ENCODE results near the gene ALPK1.

DNA sequence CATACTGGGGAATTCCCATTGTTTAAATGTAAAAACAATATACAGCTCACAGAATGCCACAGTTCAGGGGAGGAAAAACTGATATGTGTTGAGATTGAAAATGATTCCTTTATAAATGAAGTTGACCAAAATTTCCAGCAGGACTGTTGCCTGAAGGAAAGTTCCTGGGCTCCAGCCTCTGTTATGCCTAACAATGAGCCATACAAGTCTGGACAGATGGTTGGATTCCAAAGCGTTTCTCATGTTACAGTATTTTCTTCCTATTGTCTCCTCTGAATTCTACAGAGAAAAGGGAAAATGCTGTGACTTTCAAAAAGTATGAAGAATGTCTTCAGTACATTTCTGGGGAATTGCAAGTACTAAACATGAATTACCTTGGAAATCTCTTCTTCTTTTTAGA lies 73.3 kb downstream of the ALPK1 start:
- TF ChIP-seq, protein P1, sequence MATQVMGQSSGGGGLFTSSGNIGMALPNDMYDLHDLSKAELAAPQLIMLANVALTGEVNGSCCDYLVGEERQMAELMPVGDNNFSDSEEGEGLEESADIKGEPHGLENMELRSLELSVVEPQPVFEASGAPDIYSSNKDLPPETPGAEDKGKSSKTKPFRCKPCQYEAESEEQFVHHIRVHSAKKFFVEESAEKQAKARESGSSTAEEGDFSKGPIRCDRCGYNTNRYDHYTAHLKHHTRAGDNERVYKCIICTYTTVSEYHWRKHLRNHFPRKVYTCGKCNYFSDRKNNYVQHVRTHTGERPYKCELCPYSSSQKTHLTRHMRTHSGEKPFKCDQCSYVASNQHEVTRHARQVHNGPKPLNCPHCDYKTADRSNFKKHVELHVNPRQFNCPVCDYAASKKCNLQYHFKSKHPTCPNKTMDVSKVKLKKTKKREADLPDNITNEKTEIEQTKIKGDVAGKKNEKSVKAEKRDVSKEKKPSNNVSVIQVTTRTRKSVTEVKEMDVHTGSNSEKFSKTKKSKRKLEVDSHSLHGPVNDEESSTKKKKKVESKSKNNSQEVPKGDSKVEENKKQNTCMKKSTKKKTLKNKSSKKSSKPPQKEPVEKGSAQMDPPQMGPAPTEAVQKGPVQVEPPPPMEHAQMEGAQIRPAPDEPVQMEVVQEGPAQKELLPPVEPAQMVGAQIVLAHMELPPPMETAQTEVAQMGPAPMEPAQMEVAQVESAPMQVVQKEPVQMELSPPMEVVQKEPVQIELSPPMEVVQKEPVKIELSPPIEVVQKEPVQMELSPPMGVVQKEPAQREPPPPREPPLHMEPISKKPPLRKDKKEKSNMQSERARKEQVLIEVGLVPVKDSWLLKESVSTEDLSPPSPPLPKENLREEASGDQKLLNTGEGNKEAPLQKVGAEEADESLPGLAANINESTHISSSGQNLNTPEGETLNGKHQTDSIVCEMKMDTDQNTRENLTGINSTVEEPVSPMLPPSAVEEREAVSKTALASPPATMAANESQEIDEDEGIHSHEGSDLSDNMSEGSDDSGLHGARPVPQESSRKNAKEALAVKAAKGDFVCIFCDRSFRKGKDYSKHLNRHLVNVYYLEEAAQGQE (IDR thresholded peaks at IDR 0.05; ENCODE audit: insufficient read depth in 1 of 2, low read depth in 2 of 2, low read length in 2 of 2) = no peak
- TF ChIP-seq POLR2AphosphoS5 (IDR thresholded peaks at IDR 0.05; ENCODE audit: low read depth, low read length) = no peak
- no peak for TF ChIP-seq SIN3A (IDR thresholded peaks at IDR 0.05; ENCODE audit: borderline replicate concordance, insufficient read depth, low read length)
- TF ChIP-seq TAF1 (IDR thresholded peaks at IDR 0.05; ENCODE audit: borderline replicate concordance, insufficient read depth, low read length) = no peak
